HG03460 (cell line): ENCODE measurements around the gene EFNA5.
A peak's percentile ranks its signal among the peaks of the same experiment; 100 is the strongest.

Experiments
- ATAC-seq: cut with Tn5 transposase; IDR thresholded peaks from one replicate; pipeline ENCODE4 v1.9.1; 2021; ENCODE audit not compliant: unreplicated experiment

EFNA5 gene

GRCh38 chr5:107341376-107342084 lies 329.2 kb downstream of the EFNA5 start:
- no peak for ATAC-seq

GRCh38 chr5:107340631-107341030 lies 330.1 kb downstream of the EFNA5 start:
- no peak for ATAC-seq

DNA sequence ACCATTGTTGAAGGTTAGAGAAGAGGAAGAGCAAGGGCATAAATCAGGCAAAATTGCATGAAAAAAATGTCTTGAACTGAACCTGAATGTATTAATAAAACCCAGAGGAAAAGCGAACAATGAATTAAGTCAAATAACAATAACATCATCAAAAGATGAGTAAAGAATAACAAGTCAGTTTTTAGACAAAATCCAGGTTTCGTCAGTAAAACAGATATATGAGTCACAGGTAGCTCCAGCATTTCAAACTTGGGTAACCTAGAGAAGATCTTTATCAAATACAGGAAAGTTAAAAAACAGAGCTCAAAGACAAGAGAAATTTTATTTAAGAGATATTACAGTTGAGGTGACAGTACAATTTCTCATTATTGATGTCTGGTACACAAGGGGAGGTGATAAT lies 332.4 kb downstream of the EFNA5 start:
- no peak for ATAC-seq

DNA sequence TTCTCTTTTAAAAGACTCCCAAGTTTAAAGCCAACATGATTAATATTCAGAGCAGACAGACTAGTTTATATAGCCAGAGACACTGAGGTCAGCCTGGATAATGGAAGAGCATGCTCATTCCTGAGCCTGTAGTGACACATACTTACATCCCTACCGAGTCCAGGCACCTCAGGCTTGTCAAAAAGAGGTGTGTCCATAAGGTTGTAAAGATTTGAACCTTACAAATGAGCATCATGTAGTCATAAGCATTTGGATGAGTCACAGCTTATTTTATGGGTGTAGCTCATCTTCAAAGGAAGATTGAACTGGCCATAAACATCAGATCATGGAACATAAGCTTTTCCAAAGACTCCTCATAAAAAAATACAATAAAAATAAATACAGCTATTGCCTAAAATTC lies 333.5 kb downstream of the EFNA5 start:
- no peak for ATAC-seq

DNA sequence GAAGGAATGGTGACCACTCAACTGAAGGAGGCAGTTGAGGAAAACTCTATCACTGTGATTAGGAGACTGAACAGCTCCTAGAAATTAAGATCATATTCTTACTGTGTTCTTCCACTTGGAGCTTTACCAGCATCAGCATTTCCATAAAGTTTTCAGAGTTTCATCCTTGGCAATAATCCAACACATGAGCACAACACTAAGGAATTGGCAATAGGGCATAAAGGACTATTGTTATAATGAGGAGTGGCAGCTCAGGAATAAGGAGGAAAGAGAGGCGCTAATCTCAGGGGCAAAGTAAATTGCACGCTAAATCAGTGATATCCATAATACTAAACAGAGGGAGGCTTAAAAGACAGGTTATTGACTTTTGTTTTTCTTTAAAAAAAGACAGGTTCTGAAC lies 338.9 kb downstream of the EFNA5 start:
- no peak for ATAC-seq

DNA sequence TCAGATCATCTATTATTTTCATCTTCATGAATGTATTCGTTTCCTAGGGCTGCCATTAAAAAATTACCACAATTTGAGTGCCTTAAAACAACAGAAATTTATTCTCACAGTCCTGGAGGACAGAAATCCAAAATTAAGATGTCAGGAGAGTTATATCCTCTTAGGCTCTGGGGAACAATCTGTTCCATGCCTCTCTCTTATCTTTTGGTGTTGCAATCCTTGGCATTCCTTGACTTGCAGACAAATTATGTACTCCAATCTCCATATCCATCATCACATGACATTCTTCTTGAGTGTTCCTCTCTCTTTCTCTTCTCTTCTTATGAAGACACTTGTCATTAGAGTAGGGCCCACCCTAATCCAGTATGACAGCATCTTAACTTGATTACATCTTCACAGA lies 339.4 kb downstream of the EFNA5 start:
- ATAC-seq: no peak

DNA sequence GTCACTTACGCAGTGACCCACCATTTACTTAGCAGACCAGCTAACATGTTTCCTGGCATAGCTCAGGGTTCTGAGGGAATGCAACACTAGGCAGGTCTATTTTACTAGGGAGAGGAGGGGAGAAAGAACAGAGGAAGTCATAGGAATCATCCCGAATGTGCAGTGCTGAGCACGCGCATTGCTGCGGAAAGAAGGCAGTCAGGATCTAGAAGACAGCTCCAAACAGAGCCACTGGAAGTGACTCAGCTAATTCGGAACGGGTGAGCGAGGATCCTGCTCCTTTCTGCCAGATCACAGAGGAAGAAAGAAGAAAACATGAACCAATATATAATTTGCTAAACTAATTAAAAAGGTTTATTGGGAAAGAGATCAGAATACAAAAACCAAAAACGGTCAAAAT lies 339.8 kb downstream of the EFNA5 start:
- ATAC-seq: no peak

DNA sequence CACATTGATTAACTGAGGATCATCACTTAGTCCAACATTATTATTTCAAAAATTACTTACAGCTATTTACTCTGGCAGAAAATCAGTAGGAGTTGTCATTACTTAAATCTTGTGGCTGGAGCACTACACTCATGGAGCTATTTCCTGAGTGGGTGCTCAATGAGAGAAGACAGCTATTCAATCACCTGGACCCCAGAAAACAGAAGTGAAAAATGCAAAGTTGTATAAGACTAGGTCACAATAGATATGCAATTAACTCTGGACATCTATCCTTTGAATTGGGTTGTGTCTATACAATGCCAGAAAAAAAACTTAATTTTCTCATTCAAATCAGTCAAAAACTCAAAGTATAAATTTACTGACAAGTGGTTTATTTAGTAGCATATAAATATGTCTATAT lies 340.9 kb downstream of the EFNA5 start:
- peak; percentile 80 for ATAC-seq
